ENCODE data around the gene DGKB.

- TF ChIP-seq REST (IDR thresholded peaks at IDR 0.05; ENCODE audit: low read depth): no peak
- TF ChIP-seq EGR1 (IDR thresholded peaks at IDR 0.05): no peak
- no peak for TF ChIP-seq EP300 (IDR thresholded peaks at IDR 0.05; ENCODE audit: borderline replicate concordance)
- no peak for TF ChIP-seq FOXM1 (IDR thresholded peaks at IDR 0.05; ENCODE audit: borderline replicate concordance, low read depth)
- TF ChIP-seq, protein P1, sequence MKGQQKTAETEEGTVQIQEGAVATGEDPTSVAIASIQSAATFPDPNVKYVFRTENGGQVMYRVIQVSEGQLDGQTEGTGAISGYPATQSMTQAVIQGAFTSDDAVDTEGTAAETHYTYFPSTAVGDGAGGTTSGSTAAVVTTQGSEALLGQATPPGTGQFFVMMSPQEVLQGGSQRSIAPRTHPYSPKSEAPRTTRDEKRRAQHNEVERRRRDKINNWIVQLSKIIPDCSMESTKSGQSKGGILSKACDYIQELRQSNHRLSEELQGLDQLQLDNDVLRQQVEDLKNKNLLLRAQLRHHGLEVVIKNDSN (IDR thresholded peaks at IDR 0.05): no peak
- TF ChIP-seq RAD21 (IDR thresholded peaks at IDR 0.05; ENCODE audit: low read depth): no peak
- no peak for TF ChIP-seq CEBPB (IDR thresholded peaks at IDR 0.05)
- TF ChIP-seq CREB1 (IDR thresholded peaks at IDR 0.05; ENCODE audit: low read depth): no peak
- no peak for TF ChIP-seq TAF1 (IDR thresholded peaks at IDR 0.05; ENCODE audit: low read depth)
These were observed 141.6 kb downstream of the DGKB start for GRCh38 chr7:14760730-14761478.

All from Ishikawa (cell line).